ENCODE results near the gene SLC24A3. TPM values are rescaled to one million over a fixed set of nuclear protein-coding genes. Genes with fewer than 3 reads are reported as not detected.

The SLC24A3 gene
- total RNA-seq, 1 experiment from 2014 or later = not detected

- Histone ChIP-seq H3K27ac (ENCODE audit: low read length) (no peak overlapping the region), H3K27me3 (ENCODE audit: control insufficient read depth, insufficient read depth, low read length) (peaks cover 9% of the 10 kb centered on the region), H3K9me3 (ENCODE audit: control insufficient read depth, insufficient read depth, low read depth, low read length) (no peaks in the 10 kb centered on the region), H3K4me1 (ENCODE audit: control insufficient read depth, insufficient read depth, low read length) (no peaks in the 10 kb centered on the region), H3K4me3 (ENCODE audit: low read depth in 2 of 2, low read length in 2 of 2) (no peak overlapping the region), H3K36me3 (ENCODE audit: control insufficient read depth, insufficient read depth, low read length) (no peaks in the 10 kb centered on the region)
- POLR2A ChIA-PET = no interaction called here
- intact Hi-C loops (cut with micrococcal nuclease; ENCODE audit: unreplicated experiment) = no loop called here
- in situ Hi-C loops (cut with HindIII; ENCODE audit: low pct_unique_long_range_greater_than_20kb, low sequenced_read_pairs) = no loop called here
- DNase-seq (ENCODE audit: low read depth, low spot score) = no peak
- no peak for ATAC-seq
- TF ChIP-seq POLR2AphosphoS5 (IDR thresholded peaks at IDR 0.05; ENCODE audit: low read depth, low read length) = no peak
- TF ChIP-seq TCF7L2 (IDR thresholded peaks at IDR 0.05; ENCODE audit: low read depth, low read length) = no peak
- TF ChIP-seq CTCF (IDR thresholded peaks at IDR 0.05) = no peak
- TF ChIP-seq REST (IDR thresholded peaks at IDR 0.05; ENCODE audit: insufficient read depth in 1 of 2, low read depth in 2 of 2, low read length in 1 of 2) = no peak
- TF ChIP-seq SIN3A (IDR thresholded peaks at IDR 0.05; ENCODE audit: borderline replicate concordance, insufficient read depth, low read depth, low read length) = no peak
- CTCF ChIA-PET = no interaction called here
- no TSS peak for BruUV-seq (replicated peaks)
Measured at GRCh38 chr20:19673575-19673974, 461.1 kb downstream of the SLC24A3 start.

- no peak for DNase-seq (ENCODE audit: low read depth, low spot score)
- H3K9me3 ChIP-seq (ENCODE audit: control insufficient read depth, insufficient read depth, low read depth, low read length) = no peaks in the 10 kb centered on the region
- no peaks in the 10 kb centered on the region for H3K36me3 ChIP-seq (ENCODE audit: control insufficient read depth, insufficient read depth, low read length)
- no peaks in the 10 kb centered on the region for H3K4me1 ChIP-seq (ENCODE audit: control insufficient read depth, insufficient read depth, low read length)
- no peak overlapping the region for H3K27ac ChIP-seq (ENCODE audit: low read length)
- no peak overlapping the region for H3K4me3 ChIP-seq (ENCODE audit: low read depth in 2 of 2, low read length in 2 of 2)
- H3K27me3 ChIP-seq (ENCODE audit: control insufficient read depth, insufficient read depth, low read length) = peaks cover 7% of the 10 kb centered on the region
- intact Hi-C loops (cut with micrococcal nuclease; ENCODE audit: unreplicated experiment) (no loop called here), in situ Hi-C loops (cut with HindIII; ENCODE audit: low pct_unique_long_range_greater_than_20kb, low sequenced_read_pairs) (no loop called here)
- POLR2A ChIA-PET = no interaction called here
- no peak for TF ChIP-seq REST (IDR thresholded peaks at IDR 0.05; ENCODE audit: insufficient read depth in 1 of 2, low read depth in 2 of 2, low read length in 1 of 2)
- no peak for TF ChIP-seq SIN3A (IDR thresholded peaks at IDR 0.05; ENCODE audit: borderline replicate concordance, insufficient read depth, low read depth, low read length)
- no peak for TF ChIP-seq POLR2AphosphoS5 (IDR thresholded peaks at IDR 0.05; ENCODE audit: low read depth, low read length)
- no peak for TF ChIP-seq TCF7L2 (IDR thresholded peaks at IDR 0.05; ENCODE audit: low read depth, low read length)
- no peak for TF ChIP-seq CTCF (IDR thresholded peaks at IDR 0.05)
- no TSS peak for BruUV-seq (replicated peaks)
- no peak for ATAC-seq
- CTCF ChIA-PET = interaction anchor here (0.8 kb wide), 1 partner anchor 11 kb away, joined by 3 read pairs; no protein-coding TSS in a partner anchor
Measured at GRCh38 chr20:19676202-19676601, 463.8 kb downstream of the SLC24A3 start.

Measured in Panc1 (cell line).